Measurements from ENCODE around the gene KIRREL1. TPM values are rescaled to one million over a fixed set of nuclear protein-coding genes. Genes with fewer than 3 reads are reported as not detected.
A peak's percentile ranks its signal among the peaks of the same experiment; 100 is the strongest.

Gene KIRREL1
- 171 and 174 TPM in 2 replicates for total RNA-seq

DNA sequence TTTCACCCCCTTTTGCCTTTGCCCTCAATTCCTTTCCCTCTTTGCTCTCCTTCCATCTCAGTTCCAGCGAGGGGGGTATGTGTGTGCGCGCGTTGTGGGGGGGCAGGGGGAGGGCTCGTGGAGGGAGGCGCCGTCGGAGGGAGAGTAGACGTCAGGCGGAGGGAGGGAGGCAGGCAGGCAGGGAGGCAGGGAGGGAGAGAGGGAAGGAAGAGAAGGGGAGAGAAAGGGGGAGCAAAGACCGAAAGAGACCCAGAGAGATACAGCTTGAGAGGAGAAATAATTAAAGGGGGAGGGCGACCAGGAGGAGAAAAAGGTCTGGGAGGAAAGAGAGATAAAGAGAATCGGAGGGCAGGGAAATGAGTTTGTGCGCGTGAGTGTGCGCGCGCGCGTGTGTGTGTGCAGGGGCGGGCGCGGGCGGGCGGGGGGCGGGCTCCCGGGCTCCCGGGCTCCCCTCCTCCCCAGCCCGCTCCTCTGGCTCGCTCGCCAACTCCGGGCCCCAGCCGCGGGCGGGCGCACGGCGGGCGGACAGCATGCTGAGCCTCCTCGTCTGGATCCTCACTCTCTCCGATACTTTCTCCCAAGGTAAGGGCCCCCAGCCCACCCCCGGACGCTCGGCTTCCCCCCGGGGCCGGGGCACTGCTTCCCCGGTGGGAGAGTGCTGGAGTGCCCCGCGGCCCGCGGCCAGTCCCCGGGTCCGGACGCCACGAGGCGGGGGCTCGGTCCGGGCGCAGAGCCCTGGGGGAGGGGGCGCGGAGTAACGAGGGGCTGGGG lies at the start of gene KIRREL1:
Gene KIRREL1, plus strand, starts transcription at position 499 of the 771 bp plus-strand sequence. Its CDS starts 32 bp downstream, at position 531.
- H3K4me1 ChIP-seq (ENCODE audit: insufficient read depth, low read length), result peaks cover 26% of the 10 kb centered on the region
- peaks cover 49% of the 10 kb centered on the region for H3K79me2 ChIP-seq (ENCODE audit: insufficient read depth, low read length)
- H2AFZ ChIP-seq (ENCODE audit: low read length), result peak within 1 kb of the TSS; percentile 89
- peak within 1 kb of the TSS; percentile 80 for H3K4me2 ChIP-seq (ENCODE audit: insufficient read depth, low read length)
- no peak for TF ChIP-seq CTCF (IDR thresholded peaks at IDR 0.05; ENCODE audit: extremely low read depth, low read depth, low read length)
- peak; percentile 94 for DNase-seq (ENCODE audit: insufficient read length, low spot score, missing footprints)
- no peaks in the 10 kb centered on the region for H3K9me3 ChIP-seq (ENCODE audit: low read depth, low read length)
- H3K27me3 ChIP-seq (ENCODE audit: insufficient read depth, low read length), result peaks cover 5% of the 10 kb centered on the region
- peaks cover 33% of the 10 kb centered on the region for H4K20me1 ChIP-seq (ENCODE audit: insufficient read depth, low read length)
- no peaks in the 10 kb centered on the region for H3K36me3 ChIP-seq (ENCODE audit: insufficient read depth, low read length)
- peak within 1 kb of the TSS; percentile 91 for H3K4me3 ChIP-seq (ENCODE audit: insufficient read depth, low read length)
- peak within 1 kb of the TSS; percentile 66 for H3K27ac ChIP-seq (ENCODE audit: low read depth, low read length)

GRCh38 chr1:157944663-157945280 lies 48.7 kb upstream of the KIRREL1 start:
- peaks cover 9% of the 10 kb centered on the region for H3K27me3 ChIP-seq (ENCODE audit: insufficient read depth, low read length)
- no peaks in the 10 kb centered on the region for H3K9me3 ChIP-seq (ENCODE audit: low read depth, low read length)
- no peak overlapping the region for H3K27ac ChIP-seq (ENCODE audit: low read depth, low read length)
- H3K79me2 ChIP-seq (ENCODE audit: insufficient read depth, low read length), result no peaks in the 10 kb centered on the region
- no peaks in the 10 kb centered on the region for H3K36me3 ChIP-seq (ENCODE audit: insufficient read depth, low read length)
- DNase-seq (ENCODE audit: insufficient read length, low spot score, missing footprints), result no peak
- no peak overlapping the region for H2AFZ ChIP-seq (ENCODE audit: low read length)
- H3K4me2 ChIP-seq (ENCODE audit: insufficient read depth, low read length), result no peak overlapping the region
- H3K4me1 ChIP-seq (ENCODE audit: insufficient read depth, low read length), result no peaks in the 10 kb centered on the region
- no peak for TF ChIP-seq CTCF (IDR thresholded peaks at IDR 0.05; ENCODE audit: extremely low read depth, low read depth, low read length)
- H3K4me3 ChIP-seq (ENCODE audit: insufficient read depth, low read length), result no peak overlapping the region
- no peaks in the 10 kb centered on the region for H4K20me1 ChIP-seq (ENCODE audit: insufficient read depth, low read length)

GRCh38 chr1:157948312-157949073 lies 45.0 kb upstream of the KIRREL1 start:
- no peaks in the 10 kb centered on the region for H3K79me2 ChIP-seq (ENCODE audit: insufficient read depth, low read length)
- H3K9me3 ChIP-seq (ENCODE audit: low read depth, low read length), result no peaks in the 10 kb centered on the region
- TF ChIP-seq CTCF (IDR thresholded peaks at IDR 0.05; ENCODE audit: extremely low read depth, low read depth, low read length), result peak; percentile 64
- no peak overlapping the region for H3K4me3 ChIP-seq (ENCODE audit: insufficient read depth, low read length)
- peaks cover 12% of the 10 kb centered on the region for H3K27me3 ChIP-seq (ENCODE audit: insufficient read depth, low read length)
- H4K20me1 ChIP-seq (ENCODE audit: insufficient read depth, low read length), result no peaks in the 10 kb centered on the region
- H3K4me1 ChIP-seq (ENCODE audit: insufficient read depth, low read length), result no peaks in the 10 kb centered on the region
- DNase-seq (ENCODE audit: insufficient read length, low spot score, missing footprints), result peak; percentile 44
- no peaks in the 10 kb centered on the region for H3K36me3 ChIP-seq (ENCODE audit: insufficient read depth, low read length)
- no peak overlapping the region for H2AFZ ChIP-seq (ENCODE audit: low read length)
- no peak overlapping the region for H3K27ac ChIP-seq (ENCODE audit: low read depth, low read length)
- no peak overlapping the region for H3K4me2 ChIP-seq (ENCODE audit: insufficient read depth, low read length)

DNA sequence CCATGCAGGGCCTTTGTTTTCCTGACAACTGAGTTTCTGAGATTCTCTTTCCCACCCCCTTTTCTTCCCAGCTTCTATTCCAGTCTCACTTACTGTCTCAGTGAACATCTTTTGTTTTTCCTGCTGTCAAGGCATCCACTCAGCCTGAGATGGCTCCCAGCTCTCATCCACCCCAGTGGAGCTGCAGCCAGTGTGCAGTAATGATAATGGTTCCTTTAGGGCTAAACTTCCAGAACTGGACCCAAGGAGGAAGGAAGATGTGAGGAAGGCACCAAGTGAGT lies 44.4 kb upstream of the KIRREL1 start:
- Histone ChIP-seq H3K36me3 (ENCODE audit: insufficient read depth, low read length) (no peaks in the 10 kb centered on the region), H3K9me3 (ENCODE audit: low read depth, low read length) (no peaks in the 10 kb centered on the region), H3K27me3 (ENCODE audit: insufficient read depth, low read length) (peaks cover 12% of the 10 kb centered on the region), H3K4me2 (ENCODE audit: insufficient read depth, low read length) (no peak overlapping the region), H2AFZ (ENCODE audit: low read length) (no peak overlapping the region), H3K4me1 (ENCODE audit: insufficient read depth, low read length) (no peaks in the 10 kb centered on the region), H4K20me1 (ENCODE audit: insufficient read depth, low read length) (no peaks in the 10 kb centered on the region), H3K27ac (ENCODE audit: low read depth, low read length) (no peak overlapping the region), H3K4me3 (ENCODE audit: insufficient read depth, low read length) (no peak overlapping the region), H3K79me2 (ENCODE audit: insufficient read depth, low read length) (no peaks in the 10 kb centered on the region)
- no peak for DNase-seq (ENCODE audit: insufficient read length, low spot score, missing footprints)
- TF ChIP-seq CTCF (IDR thresholded peaks at IDR 0.05; ENCODE audit: extremely low read depth, low read depth, low read length), result no peak
